ENCODE data around the gene PTBP2. TPM values are rescaled to one million over a fixed set of nuclear protein-coding genes. Genes with fewer than 3 reads are reported as not detected.

PTBP2 gene
- total RNA-seq, 1 donor from 2014 or later, result 170 TPM

- Mint-ChIP-seq H3K27ac (no peak overlapping the region), H3K9me3 (peaks cover 78% of the 10 kb centered on the region), H3K4me1 (no peaks in the 10 kb centered on the region), H3K4me3 (no peak overlapping the region), H3K36me3 (peaks cover 85% of the 10 kb centered on the region), H3K27me3 (ENCODE audit: insufficient read depth, low read depth) (no peaks in the 10 kb centered on the region)
- Histone ChIP-seq H3K27ac (no peak overlapping the region), H3K4me2 (no peak overlapping the region), H3K4me3 (no peak overlapping the region), H3K9ac (no peak overlapping the region), H3K36me3 (peaks cover 36% of the 10 kb centered on the region), H3K79me2 (ENCODE audit: low read depth) (peaks cover 100% of the 10 kb centered on the region), H3K9me3 (ENCODE audit: low read depth) (no peaks in the 10 kb centered on the region), H4K20me1 (ENCODE audit: low read depth) (peaks cover 78% of the 10 kb centered on the region), H2AFZ (replicated peaks) (no peak overlapping the region), H3K27me3 (no peaks in the 10 kb centered on the region), H3K4me1 (peaks cover 31% of the 10 kb centered on the region), H3F3A (ENCODE audit: low read depth) (no peaks in the 10 kb centered on the region)
- DNase-seq (ENCODE audit: low spot score), result no peak
- TF ChIP-seq, protein P1, sequence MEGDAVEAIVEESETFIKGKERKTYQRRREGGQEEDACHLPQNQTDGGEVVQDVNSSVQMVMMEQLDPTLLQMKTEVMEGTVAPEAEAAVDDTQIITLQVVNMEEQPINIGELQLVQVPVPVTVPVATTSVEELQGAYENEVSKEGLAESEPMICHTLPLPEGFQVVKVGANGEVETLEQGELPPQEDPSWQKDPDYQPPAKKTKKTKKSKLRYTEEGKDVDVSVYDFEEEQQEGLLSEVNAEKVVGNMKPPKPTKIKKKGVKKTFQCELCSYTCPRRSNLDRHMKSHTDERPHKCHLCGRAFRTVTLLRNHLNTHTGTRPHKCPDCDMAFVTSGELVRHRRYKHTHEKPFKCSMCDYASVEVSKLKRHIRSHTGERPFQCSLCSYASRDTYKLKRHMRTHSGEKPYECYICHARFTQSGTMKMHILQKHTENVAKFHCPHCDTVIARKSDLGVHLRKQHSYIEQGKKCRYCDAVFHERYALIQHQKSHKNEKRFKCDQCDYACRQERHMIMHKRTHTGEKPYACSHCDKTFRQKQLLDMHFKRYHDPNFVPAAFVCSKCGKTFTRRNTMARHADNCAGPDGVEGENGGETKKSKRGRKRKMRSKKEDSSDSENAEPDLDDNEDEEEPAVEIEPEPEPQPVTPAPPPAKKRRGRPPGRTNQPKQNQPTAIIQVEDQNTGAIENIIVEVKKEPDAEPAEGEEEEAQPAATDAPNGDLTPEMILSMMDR (IDR thresholded peaks at IDR 0.05), result no peak
- no peak for TF ChIP-seq EZH2 (IDR thresholded peaks at IDR 0.05)
- TF ChIP-seq EZH2phosphoT487 (IDR thresholded peaks at IDR 0.05), result no peak
These were observed 26.0 kb downstream of the PTBP2 start for GRCh38 chr1:96747565-96747964.

GRCh38 chr1:96748078-96748477 is 26.5 kb downstream of the PTBP2 start:
- Histone ChIP-seq H3K27ac (no peak overlapping the region), H3K4me2 (no peak overlapping the region), H3K9ac (no peak overlapping the region), H3K36me3 (peaks cover 37% of the 10 kb centered on the region), H3K4me1 (peaks cover 31% of the 10 kb centered on the region), H4K20me1 (ENCODE audit: low read depth) (peaks cover 75% of the 10 kb centered on the region), H3K9me3 (ENCODE audit: low read depth) (no peaks in the 10 kb centered on the region), H2AFZ (replicated peaks) (no peak overlapping the region), H3K27me3 (no peaks in the 10 kb centered on the region), H3F3A (ENCODE audit: low read depth) (no peaks in the 10 kb centered on the region), H3K79me2 (ENCODE audit: low read depth) (peaks cover 100% of the 10 kb centered on the region), H3K4me3 (no peak overlapping the region)
- Mint-ChIP-seq H3K9me3 (peaks cover 81% of the 10 kb centered on the region), H3K27me3 (ENCODE audit: insufficient read depth, low read depth) (no peaks in the 10 kb centered on the region), H3K4me3 (no peak overlapping the region), H3K27ac (no peak overlapping the region), H3K36me3 (peaks cover 87% of the 10 kb centered on the region), H3K4me1 (no peaks in the 10 kb centered on the region)
- DNase-seq (ENCODE audit: low spot score), result no peak
- TF ChIP-seq EZH2 (IDR thresholded peaks at IDR 0.05) (no peak), EZH2phosphoT487 (IDR thresholded peaks at IDR 0.05) (no peak)
- TF ChIP-seq, protein P1 (IDR thresholded peaks at IDR 0.05), result no peak

GRCh38 chr1:96749618-96750017 is 28.0 kb downstream of the PTBP2 start:
- H3K4me1 ChIP-seq, result peaks cover 31% of the 10 kb centered on the region
- Mint-ChIP-seq H3K36me3 (peaks cover 90% of the 10 kb centered on the region), H3K27me3 (ENCODE audit: insufficient read depth, low read depth) (no peaks in the 10 kb centered on the region), H3K9me3 (peaks cover 84% of the 10 kb centered on the region), H3K4me3 (no peak overlapping the region), H3K27ac (no peak overlapping the region), H3K4me1 (no peaks in the 10 kb centered on the region)
- no peak overlapping the region for H3K4me3 ChIP-seq
- no peaks in the 10 kb centered on the region for H3F3A ChIP-seq (ENCODE audit: low read depth)
- peaks cover 8% of the 10 kb centered on the region for H3K9me3 ChIP-seq (ENCODE audit: low read depth)
- peaks cover 63% of the 10 kb centered on the region for H4K20me1 ChIP-seq (ENCODE audit: low read depth)
- no peak overlapping the region for H3K9ac ChIP-seq
- no peak for TF ChIP-seq EZH2phosphoT487 (IDR thresholded peaks at IDR 0.05)
- TF ChIP-seq, protein P1 (IDR thresholded peaks at IDR 0.05), result no peak
- peaks cover 45% of the 10 kb centered on the region for H3K36me3 ChIP-seq
- no peaks in the 10 kb centered on the region for H3K27me3 ChIP-seq
- no peak for DNase-seq (ENCODE audit: low spot score)
- no peak overlapping the region for H3K4me2 ChIP-seq
- H2AFZ ChIP-seq (replicated peaks), result no peak overlapping the region
- H3K27ac ChIP-seq, result no peak overlapping the region
- peaks cover 100% of the 10 kb centered on the region for H3K79me2 ChIP-seq (ENCODE audit: low read depth)
